HFF-Myc (cell line): ENCODE data around the gene KLHL42.

Experiments
- DNase-seq: peaks from one replicate; pipeline ENCODE4 v3.0.0-alpha.2; 2011; ENCODE audit warnings: low read depth; ENCODE audit errors: extremely low read depth
- H3K4me3 ChIP-seq: replicated peaks from 2 replicates; pipeline ENCODE4 v1.5.1; 2011; ENCODE audit warnings: low read depth, mild to moderate bottlenecking, control low read depth, low read length
- CTCF ChIP-seq: IDR thresholded peaks from 2 replicates; pipeline ENCODE4 v1.5.1; 2012; ENCODE audit warnings: mild to moderate bottlenecking, low read depth, low read length, control low read depth; ENCODE audit errors: missing control alignments

The KLHL42 gene

GRCh38 chr12:27823038-27823437 is 43.0 kb downstream of the KLHL42 start:
- no peak for TF ChIP-seq CTCF
- DNase-seq = no peak
- no peak overlapping the region for H3K4me3 ChIP-seq

- DNase-seq = no peak
- no peak for TF ChIP-seq CTCF
- H3K4me3 ChIP-seq = no peak overlapping the region
These were observed 44.3 kb downstream of the KLHL42 start for GRCh38 chr12:27824126-27824842.

- no peak for TF ChIP-seq CTCF
- no peak for DNase-seq
- no peak overlapping the region for H3K4me3 ChIP-seq
These were observed 46.0 kb downstream of the KLHL42 start for GRCh38 chr12:27826076-27826475.

GRCh38 chr12:27828196-27828595 is 48.2 kb downstream of the KLHL42 start:
- no peak for TF ChIP-seq CTCF
- DNase-seq = no peak
- H3K4me3 ChIP-seq = no peak overlapping the region

GRCh38 chr12:27838543-27839185 is 58.6 kb downstream of the KLHL42 start:
- no peak for DNase-seq
- no peak overlapping the region for H3K4me3 ChIP-seq
- no peak for TF ChIP-seq CTCF

GRCh38 chr12:27840229-27840999 is 60.4 kb downstream of the KLHL42 start:
- no peak overlapping the region for H3K4me3 ChIP-seq
- peak; percentile 11 for TF ChIP-seq CTCF
- DNase-seq = no peak
